ENCODE measurements around the gene SLC9A7.

DNA sequence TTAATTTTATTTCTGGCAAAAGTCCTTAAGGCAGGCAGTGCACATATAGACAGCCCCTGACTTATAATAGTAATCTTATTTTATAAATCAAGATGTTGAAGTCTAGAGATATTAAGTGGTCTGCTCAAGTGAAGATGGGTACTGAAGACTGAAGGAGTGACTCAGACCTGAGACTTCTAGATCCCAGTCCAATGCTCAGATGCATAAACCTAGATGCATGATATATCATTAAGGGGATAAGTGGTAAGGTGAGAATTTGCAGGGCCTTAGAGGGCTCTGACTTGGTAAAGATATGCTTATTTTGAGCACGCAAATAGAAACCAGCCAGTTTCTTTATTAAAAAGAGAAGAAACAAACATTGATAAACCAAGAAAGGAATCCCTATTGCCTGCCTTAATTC, 42.9 kb downstream of the SLC9A7 start:
- TF ChIP-seq ZNF773 (CRISPR knock-in tag; IDR thresholded peaks at IDR 0.05; ENCODE audit: borderline replicate concordance) (no peak), JUND (CRISPR knock-in tag; IDR thresholded peaks at IDR 0.05) (no peak), NCOR1 (IDR thresholded peaks at IDR 0.05; ENCODE audit: borderline replicate concordance, low read length) (no peak), PHF21A (CRISPR knock-in tag; IDR thresholded peaks at IDR 0.05) (no peak), ZNF678 (CRISPR knock-in tag; IDR thresholded peaks at IDR 0.05) (no peak), ZNF792 (CRISPR knock-in tag; IDR thresholded peaks at IDR 0.05) (no peak), SIX1 (CRISPR knock-in tag; IDR thresholded peaks at IDR 0.05; ENCODE audit: borderline replicate concordance) (no peak), YY1 (IDR thresholded peaks at IDR 0.05; ENCODE audit: insufficient read depth, insufficient replicate concordance, low read depth, low read length) (no peak), IKZF4 (CRISPR knock-in tag; IDR thresholded peaks at IDR 0.05; ENCODE audit: borderline replicate concordance, low read depth, not compliant biosample characterization) (no peak), ZNF558 (CRISPR knock-in tag; IDR thresholded peaks at IDR 0.05; ENCODE audit: borderline replicate concordance) (no peak), ZNF782 (CRISPR knock-in tag; IDR thresholded peaks at IDR 0.05; ENCODE audit: borderline replicate concordance) (no peak), PRPF4 (IDR thresholded peaks at IDR 0.05; ENCODE audit: low read depth, low read length, poor library complexity, severe bottlenecking) (no peak)
- TF ChIP-seq, protein P1, sequence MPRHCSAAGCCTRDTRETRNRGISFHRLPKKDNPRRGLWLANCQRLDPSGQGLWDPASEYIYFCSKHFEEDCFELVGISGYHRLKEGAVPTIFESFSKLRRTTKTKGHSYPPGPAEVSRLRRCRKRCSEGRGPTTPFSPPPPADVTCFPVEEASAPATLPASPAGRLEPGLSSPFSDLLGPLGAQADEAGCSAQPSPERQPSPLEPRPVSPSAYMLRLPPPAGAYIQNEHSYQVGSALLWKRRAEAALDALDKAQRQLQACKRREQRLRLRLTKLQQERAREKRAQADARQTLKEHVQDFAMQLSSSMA (CRISPR knock-in tag; IDR thresholded peaks at IDR 0.05), result no peak
- TF ChIP-seq, protein P2, sequence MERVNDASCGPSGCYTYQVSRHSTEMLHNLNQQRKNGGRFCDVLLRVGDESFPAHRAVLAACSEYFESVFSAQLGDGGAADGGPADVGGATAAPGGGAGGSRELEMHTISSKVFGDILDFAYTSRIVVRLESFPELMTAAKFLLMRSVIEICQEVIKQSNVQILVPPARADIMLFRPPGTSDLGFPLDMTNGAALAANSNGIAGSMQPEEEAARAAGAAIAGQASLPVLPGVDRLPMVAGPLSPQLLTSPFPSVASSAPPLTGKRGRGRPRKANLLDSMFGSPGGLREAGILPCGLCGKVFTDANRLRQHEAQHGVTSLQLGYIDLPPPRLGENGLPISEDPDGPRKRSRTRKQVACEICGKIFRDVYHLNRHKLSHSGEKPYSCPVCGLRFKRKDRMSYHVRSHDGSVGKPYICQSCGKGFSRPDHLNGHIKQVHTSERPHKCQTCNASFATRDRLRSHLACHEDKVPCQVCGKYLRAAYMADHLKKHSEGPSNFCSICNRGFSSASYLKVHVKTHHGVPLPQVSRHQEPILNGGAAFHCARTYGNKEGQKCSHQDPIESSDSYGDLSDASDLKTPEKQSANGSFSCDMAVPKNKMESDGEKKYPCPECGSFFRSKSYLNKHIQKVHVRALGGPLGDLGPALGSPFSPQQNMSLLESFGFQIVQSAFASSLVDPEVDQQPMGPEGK (CRISPR knock-in tag; IDR thresholded peaks at IDR 0.05), result no peak

Measured in HepG2 (cell line).